ENCODE measurements around the gene CCDC167.

The CCDC167 gene

DNA sequence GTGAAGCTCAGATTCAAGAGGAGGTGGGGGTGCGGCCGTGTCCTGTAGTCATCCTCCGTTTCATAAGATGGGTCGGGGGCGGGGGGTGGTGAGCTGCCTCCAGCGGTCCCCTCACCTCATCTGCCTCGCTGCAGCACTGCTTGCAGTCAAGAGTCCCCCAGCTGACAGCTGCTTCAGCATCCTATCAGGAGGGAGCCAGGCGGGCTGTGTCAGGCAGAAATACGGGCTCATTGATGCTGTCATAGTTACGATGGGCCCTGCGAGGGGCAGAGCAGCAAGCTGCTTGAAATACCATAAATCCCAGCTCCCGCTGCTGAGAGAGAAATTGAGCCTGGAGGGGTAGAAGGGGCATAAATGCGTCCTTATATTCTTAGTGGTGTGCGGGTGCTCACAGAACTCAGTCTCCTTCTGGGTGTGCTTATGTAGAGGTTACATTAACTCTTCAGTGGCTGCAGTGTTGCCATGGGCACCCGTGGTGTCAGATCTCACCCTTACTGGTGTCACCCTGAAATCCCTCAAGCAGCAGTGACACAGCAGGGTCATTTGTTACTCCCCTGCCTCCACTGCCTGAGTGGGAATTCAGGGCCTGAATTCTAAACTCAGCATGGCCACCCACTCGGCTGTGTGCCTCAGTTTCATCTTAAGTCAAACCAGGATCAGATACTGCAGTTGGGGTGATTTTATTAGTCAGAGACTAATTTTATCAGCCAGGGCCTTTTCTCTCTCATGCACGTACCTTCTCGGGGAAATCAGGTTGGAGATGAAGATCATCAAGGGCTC, 21.8 kb downstream of the CCDC167 start:
- no peak for TF ChIP-seq CTCF (IDR thresholded peaks at IDR 0.05; ENCODE audit: low read depth, low read length)

DNA sequence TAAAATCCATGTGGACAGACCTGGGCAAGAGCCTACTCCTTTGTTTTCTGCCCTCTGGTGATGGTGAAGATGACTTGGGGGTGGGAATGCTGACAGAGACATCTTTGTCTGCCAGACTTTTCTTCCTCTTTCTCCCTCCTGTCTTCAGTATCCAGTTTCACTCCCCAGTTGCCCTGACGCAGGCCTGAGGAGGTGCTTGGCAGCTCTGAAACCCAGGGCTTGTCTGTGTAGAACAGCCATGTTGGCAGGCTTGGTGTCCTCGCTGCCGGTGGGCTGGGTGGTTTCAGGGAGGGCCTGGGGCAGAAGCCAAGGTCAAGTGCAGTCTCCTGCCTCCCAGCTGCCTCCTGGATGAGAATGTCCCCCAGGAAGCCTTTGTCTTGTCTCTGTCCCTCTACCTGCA, 22.5 kb downstream of the CCDC167 start:
- TF ChIP-seq CTCF (IDR thresholded peaks at IDR 0.05; ENCODE audit: low read depth, low read length), result no peak
- H3K4me3 ChIP-seq (ENCODE audit: low read depth, low read length), result no peak overlapping the region

More for the DNA sequence above, 21.8 kb downstream of the CCDC167 start:
- no peak overlapping the region for H3K4me3 ChIP-seq (ENCODE audit: low read depth, low read length)

GRCh38 chr6:37474316-37474715, 25.4 kb downstream of the CCDC167 start:
- no peak overlapping the region for H3K4me3 ChIP-seq (ENCODE audit: low read depth, low read length)
- TF ChIP-seq CTCF (IDR thresholded peaks at IDR 0.05; ENCODE audit: low read depth, low read length), result no peak

DNA sequence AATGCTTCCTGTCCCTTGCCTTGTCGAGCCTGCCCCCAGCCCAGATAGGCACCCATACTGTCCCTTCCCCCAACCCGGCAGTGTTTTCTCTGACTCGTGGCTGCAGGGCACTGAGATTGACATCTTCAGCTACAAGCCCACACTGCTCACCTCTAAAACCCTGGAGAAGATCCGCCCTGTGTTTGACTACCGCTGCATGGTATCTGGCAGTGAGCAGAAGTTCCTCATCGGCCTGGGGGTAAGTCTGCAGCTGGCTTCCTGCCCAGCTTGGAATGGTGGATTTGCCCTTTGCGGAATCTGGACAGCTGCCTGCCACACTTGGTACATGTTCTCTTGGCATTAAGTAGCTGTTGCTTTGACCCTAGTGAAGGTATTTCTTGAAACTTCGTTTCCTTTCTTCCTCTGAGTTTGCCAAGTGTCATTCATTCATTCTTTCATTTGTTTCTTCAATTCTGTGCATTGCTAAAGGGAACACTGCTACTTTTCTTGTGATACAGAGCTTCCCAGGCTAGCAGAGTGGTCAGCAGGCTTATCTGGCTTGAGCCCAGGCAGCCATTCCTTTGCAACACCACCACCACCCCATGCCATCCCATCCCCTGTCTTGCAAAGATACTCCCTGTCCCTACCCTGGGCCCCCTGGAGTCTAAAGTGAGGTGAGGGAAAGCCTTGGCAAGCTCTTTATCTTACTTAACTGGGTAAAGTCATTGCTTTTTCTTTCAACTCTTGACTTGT, 26.2 kb downstream of the CCDC167 start:
- no peak for TF ChIP-seq CTCF (IDR thresholded peaks at IDR 0.05; ENCODE audit: low read depth, low read length)
- H3K4me3 ChIP-seq (ENCODE audit: low read depth, low read length), result no peak overlapping the region

GRCh38 chr6:37467718-37468117, 32.0 kb downstream of the CCDC167 start:
- TF ChIP-seq CTCF (IDR thresholded peaks at IDR 0.05; ENCODE audit: low read depth, low read length), result no peak
- no peak overlapping the region for H3K4me3 ChIP-seq (ENCODE audit: low read depth, low read length)

GRCh38 chr6:37463110-37463509, 36.6 kb downstream of the CCDC167 start:
- no peak overlapping the region for H3K4me3 ChIP-seq (ENCODE audit: low read depth, low read length)
- TF ChIP-seq CTCF (IDR thresholded peaks at IDR 0.05; ENCODE audit: low read depth, low read length), result no peak

DNA sequence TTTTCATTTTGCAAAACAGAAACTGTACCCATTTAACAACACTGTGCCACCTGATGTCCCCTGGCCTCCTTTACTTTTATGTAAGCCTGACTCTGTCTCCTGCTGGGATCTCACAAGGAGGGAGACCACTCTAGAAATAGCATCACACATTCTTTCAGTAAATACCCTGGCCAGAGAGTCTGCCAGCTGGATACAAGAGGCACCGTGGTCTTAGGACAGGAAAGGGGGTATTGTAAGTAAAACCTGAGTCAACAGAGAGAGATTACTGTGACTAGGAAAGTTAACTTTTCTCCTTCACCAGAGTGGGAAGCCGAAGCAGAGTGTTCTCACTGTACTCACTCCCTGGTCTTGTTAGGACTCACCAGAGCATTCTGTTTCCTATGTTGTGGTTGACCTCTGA, 38.9 kb downstream of the CCDC167 start:
- no peak overlapping the region for H3K4me3 ChIP-seq (ENCODE audit: low read depth, low read length)
- no peak for TF ChIP-seq CTCF (IDR thresholded peaks at IDR 0.05; ENCODE audit: low read depth, low read length)
